GM23338 (cell line): ENCODE measurements around the gene UGT1A7. TPM values are rescaled to one million over a fixed set of nuclear protein-coding genes. Genes with fewer than 3 reads are reported as not detected.
A peak's percentile ranks its signal among the peaks of the same experiment; 100 is the strongest.

Experiments used
- ATAC-seq: fragments of 200-7000 bp; cut with Tn5 transposase; 3 replicates; pipeline ENCODE4 v1.9.1; 2020
- DNase-seq: peaks from one replicate; pipeline ENCODE4 v3.0.0-alpha.2; 2015; ENCODE audit warnings: low spot score
- H2AFZ ChIP-seq: fragments of 200-600 bp; sonication (generic); 2 replicates; pipeline ENCODE4 v1.8.0; 2016; ENCODE audit warnings: antibody characterized with exemption, mild to moderate bottlenecking, moderate library complexity
- H3F3A ChIP-seq: fragments of 200-600 bp; sonication (generic); replicated peaks from 2 replicates; pipeline ENCODE4 v1.8.0; 2017; ENCODE audit warnings: antibody characterized with exemption, mixed run types, low read depth
- H3K27ac ChIP-seq: fragments of 200-600 bp; sonication (generic); 2 replicates; pipeline ENCODE4 v1.6.1; 2016; ENCODE audit warnings: low read depth
- H3K27me3 ChIP-seq: fragments of 200-600 bp; sonication (generic); 2 replicates; pipeline ENCODE4 v1.8.0; 2016; ENCODE audit warnings: mild to moderate bottlenecking, mixed run types, moderate library complexity; ENCODE audit not compliant: insufficient read depth
- H3K36me3 ChIP-seq: fragments of 200-600 bp; sonication (generic); 2 replicates; pipeline ENCODE4 v1.8.0; 2016; ENCODE audit warnings: mild to moderate bottlenecking; ENCODE audit not compliant: insufficient read depth
- H3K4me1 ChIP-seq: fragments of 200-600 bp; sonication (generic); 2 replicates; pipeline ENCODE4 v1.8.0; 2016; ENCODE audit warnings: mild to moderate bottlenecking, moderate library complexity; ENCODE audit not compliant: insufficient read depth
- H3K4me2 ChIP-seq: fragments of 200-600 bp; sonication (generic); 2 replicates; pipeline ENCODE4 v1.7.1; 2017; ENCODE audit warnings: mixed run types
- H3K4me3 ChIP-seq: fragments of 200-600 bp; sonication (generic); 2 replicates; pipeline ENCODE4 v1.6.1; 2016; ENCODE audit warnings: mixed run types
- H3K79me2 ChIP-seq: fragments of 200-600 bp; sonication (generic); replicated peaks from 2 replicates; pipeline ENCODE4 v1.8.0; 2017; ENCODE audit warnings: mild to moderate bottlenecking; ENCODE audit not compliant: insufficient read depth
- H3K9me2 ChIP-seq: fragments of 200-600 bp; sonication (generic); 2 replicates; pipeline ENCODE4 v1.8.0; 2017; ENCODE audit not compliant: insufficient read depth
- H4K20me1 ChIP-seq: fragments of 200-600 bp; sonication (generic); replicated peaks from 2 replicates; pipeline ENCODE4 v1.8.0; 2017; ENCODE audit warnings: mild to moderate bottlenecking; ENCODE audit not compliant: insufficient read depth
- H3K27ac Mint-ChIP-seq: 2 replicates; pipeline ENCODE4 v1.8.0; 2020; ENCODE audit warnings: inconsistent platforms, mild to moderate bottlenecking, moderate library complexity, mixed read lengths
- H3K27me3 Mint-ChIP-seq: 3 replicates; pipeline ENCODE4 v1.8.0; 2022; ENCODE audit warnings: low read depth, mild to moderate bottlenecking, moderate library complexity, mixed read lengths, inconsistent platforms; ENCODE audit not compliant: insufficient read depth, poor library complexity
- H3K36me3 Mint-ChIP-seq: 3 replicates; pipeline ENCODE4 v1.8.0; 2021; ENCODE audit warnings: low read depth, mild to moderate bottlenecking, inconsistent platforms, moderate library complexity, mixed read lengths
- H3K4me1 Mint-ChIP-seq: 3 replicates; pipeline ENCODE4 v1.8.0; 2020; ENCODE audit warnings: mild to moderate bottlenecking, inconsistent platforms, mixed read lengths
- H3K4me3 Mint-ChIP-seq: 3 replicates; pipeline ENCODE4 v1.8.0; 2021; ENCODE audit warnings: moderate library complexity, mild to moderate bottlenecking, inconsistent platforms, mixed read lengths
- H3K9me3 Mint-ChIP-seq: 3 replicates; pipeline ENCODE4 v1.8.0; 2020; ENCODE audit warnings: moderate library complexity, mild to moderate bottlenecking, inconsistent platforms, mixed read lengths
- CREB1 ChIP-seq: fragments of 250-450 bp; sonication (Bioruptor Pico); IDR thresholded peaks from 2 replicates; pipeline ENCODE4 v1.5.0; 2020; ENCODE audit warnings: low read depth, mild to moderate bottlenecking, moderate library complexity
- EZH2 ChIP-seq: fragments of 200-600 bp; sonication (generic); IDR thresholded peaks from one replicate; pipeline ENCODE4 v1.8.0; 2017; ENCODE audit warnings: antibody characterized with exemption, mild to moderate bottlenecking, low read depth; ENCODE audit not compliant: unreplicated experiment
- EZH2phosphoT487 ChIP-seq: fragments of 200-600 bp; sonication (generic); IDR thresholded peaks from one replicate; pipeline ENCODE4 v1.8.1; 2018; ENCODE audit warnings: antibody characterized with exemption; ENCODE audit not compliant: unreplicated experiment
- POLR2AphosphoS5 ChIP-seq: IDR thresholded peaks from 2 replicates; pipeline ENCODE4 v1.6.1; 2016; ENCODE audit warnings: antibody characterized with exemption, low read depth
- STAT1 ChIP-seq: IDR thresholded peaks from one replicate; pipeline ENCODE4 v1.6.1; 2016; ENCODE audit warnings: antibody characterized with exemption; ENCODE audit not compliant: unreplicated experiment
- polyA plus RNA-seq: library from polyadenylated mRNA; unstranded; fragments of >200 nt; fragmentation: Nextera tagmentation; extraction: Ambion mirVana; gene quantifications from 2 replicates; pipeline ENCODE4 v1.2.1, GENCODE V29; 2016
- total RNA-seq: library from RNA; depleted of rRNA; stranded (reverse); fragments of >200 nt; shearing (Covaris generic); gene quantifications from 2 replicates; pipeline ENCODE4 v1.2.3, GENCODE V29; 2014
- TF ChIP-seq, protein P1 (sequence below): IDR thresholded peaks from one replicate; pipeline ENCODE4 v1.6.1; 2018; ENCODE audit warnings: antibody characterized with exemption; ENCODE audit not compliant: unreplicated experiment
- TF ChIP-seq, protein P2 (sequence below): IDR thresholded peaks from 2 replicates; pipeline ENCODE4 v1.6.1; 2016; ENCODE audit warnings: antibody characterized with exemption
- TF ChIP-seq, protein P3 (sequence below), 2 experiments: fragments of 200-600 bp in 1 of 2; sonication (generic) in 1 of 2; conservative IDR thresholded peaks; 2 replicates each; pipeline versions ENCODE4 v1.5.1 to v1.6.1; 2016 to 2017; ENCODE audit warnings: antibody characterized with exemption in 2 of 2, low read depth in 2 of 2, mild to moderate bottlenecking in 2 of 2, moderate library complexity in 1 of 2
- TF ChIP-seq, protein P4 (sequence below): fragments of 250-450 bp; sonication (Bioruptor Pico); IDR thresholded peaks from 2 replicates; pipeline ENCODE4 v1.5.0; 2020; ENCODE audit warnings: mild to moderate bottlenecking, moderate library complexity

UGT1A7 gene
- total and polyA plus RNA-seq, 2 experiments from 2014 or later: not detected

DNA sequence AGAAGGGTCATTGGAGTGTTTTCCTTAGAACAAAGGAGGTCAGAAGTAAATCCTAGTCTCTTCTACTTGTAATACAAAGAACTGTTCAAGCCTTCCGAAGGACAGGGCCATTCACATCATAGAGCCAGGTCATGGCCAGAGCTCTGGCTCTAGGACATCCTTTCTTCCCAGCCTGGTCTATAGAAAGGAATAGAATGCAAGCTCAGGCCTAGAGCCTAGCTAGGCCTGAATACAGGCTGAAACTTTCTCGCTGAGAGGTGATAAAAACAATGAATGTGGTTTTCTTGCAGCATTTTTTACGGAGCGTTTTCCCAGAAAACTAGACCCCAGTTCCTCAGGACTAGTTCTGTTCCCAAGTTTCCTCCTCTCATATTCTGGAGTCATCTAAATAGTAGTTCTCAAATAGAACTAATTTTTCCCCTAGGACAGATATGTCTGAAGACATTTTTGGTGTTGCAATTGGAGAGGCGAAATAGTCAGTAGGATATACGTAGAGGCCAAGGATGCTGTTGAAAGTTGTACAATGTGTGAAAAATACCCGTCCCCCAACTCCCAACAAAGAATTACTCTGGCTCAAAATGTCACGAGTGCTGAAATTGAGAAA is 17.8 kb downstream of the UGT1A7 start (continued):
- TF ChIP-seq, protein P1, sequence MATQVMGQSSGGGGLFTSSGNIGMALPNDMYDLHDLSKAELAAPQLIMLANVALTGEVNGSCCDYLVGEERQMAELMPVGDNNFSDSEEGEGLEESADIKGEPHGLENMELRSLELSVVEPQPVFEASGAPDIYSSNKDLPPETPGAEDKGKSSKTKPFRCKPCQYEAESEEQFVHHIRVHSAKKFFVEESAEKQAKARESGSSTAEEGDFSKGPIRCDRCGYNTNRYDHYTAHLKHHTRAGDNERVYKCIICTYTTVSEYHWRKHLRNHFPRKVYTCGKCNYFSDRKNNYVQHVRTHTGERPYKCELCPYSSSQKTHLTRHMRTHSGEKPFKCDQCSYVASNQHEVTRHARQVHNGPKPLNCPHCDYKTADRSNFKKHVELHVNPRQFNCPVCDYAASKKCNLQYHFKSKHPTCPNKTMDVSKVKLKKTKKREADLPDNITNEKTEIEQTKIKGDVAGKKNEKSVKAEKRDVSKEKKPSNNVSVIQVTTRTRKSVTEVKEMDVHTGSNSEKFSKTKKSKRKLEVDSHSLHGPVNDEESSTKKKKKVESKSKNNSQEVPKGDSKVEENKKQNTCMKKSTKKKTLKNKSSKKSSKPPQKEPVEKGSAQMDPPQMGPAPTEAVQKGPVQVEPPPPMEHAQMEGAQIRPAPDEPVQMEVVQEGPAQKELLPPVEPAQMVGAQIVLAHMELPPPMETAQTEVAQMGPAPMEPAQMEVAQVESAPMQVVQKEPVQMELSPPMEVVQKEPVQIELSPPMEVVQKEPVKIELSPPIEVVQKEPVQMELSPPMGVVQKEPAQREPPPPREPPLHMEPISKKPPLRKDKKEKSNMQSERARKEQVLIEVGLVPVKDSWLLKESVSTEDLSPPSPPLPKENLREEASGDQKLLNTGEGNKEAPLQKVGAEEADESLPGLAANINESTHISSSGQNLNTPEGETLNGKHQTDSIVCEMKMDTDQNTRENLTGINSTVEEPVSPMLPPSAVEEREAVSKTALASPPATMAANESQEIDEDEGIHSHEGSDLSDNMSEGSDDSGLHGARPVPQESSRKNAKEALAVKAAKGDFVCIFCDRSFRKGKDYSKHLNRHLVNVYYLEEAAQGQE: no peak
- TF ChIP-seq, protein P2, sequence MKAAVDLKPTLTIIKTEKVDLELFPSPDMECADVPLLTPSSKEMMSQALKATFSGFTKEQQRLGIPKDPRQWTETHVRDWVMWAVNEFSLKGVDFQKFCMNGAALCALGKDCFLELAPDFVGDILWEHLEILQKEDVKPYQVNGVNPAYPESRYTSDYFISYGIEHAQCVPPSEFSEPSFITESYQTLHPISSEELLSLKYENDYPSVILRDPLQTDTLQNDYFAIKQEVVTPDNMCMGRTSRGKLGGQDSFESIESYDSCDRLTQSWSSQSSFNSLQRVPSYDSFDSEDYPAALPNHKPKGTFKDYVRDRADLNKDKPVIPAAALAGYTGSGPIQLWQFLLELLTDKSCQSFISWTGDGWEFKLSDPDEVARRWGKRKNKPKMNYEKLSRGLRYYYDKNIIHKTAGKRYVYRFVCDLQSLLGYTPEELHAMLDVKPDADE: no peak
- TF ChIP-seq, protein P3, sequence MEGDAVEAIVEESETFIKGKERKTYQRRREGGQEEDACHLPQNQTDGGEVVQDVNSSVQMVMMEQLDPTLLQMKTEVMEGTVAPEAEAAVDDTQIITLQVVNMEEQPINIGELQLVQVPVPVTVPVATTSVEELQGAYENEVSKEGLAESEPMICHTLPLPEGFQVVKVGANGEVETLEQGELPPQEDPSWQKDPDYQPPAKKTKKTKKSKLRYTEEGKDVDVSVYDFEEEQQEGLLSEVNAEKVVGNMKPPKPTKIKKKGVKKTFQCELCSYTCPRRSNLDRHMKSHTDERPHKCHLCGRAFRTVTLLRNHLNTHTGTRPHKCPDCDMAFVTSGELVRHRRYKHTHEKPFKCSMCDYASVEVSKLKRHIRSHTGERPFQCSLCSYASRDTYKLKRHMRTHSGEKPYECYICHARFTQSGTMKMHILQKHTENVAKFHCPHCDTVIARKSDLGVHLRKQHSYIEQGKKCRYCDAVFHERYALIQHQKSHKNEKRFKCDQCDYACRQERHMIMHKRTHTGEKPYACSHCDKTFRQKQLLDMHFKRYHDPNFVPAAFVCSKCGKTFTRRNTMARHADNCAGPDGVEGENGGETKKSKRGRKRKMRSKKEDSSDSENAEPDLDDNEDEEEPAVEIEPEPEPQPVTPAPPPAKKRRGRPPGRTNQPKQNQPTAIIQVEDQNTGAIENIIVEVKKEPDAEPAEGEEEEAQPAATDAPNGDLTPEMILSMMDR (conservative IDR thresholded peaks at IDR 0.05; ENCODE audit: low read depth in 2 of 2): no peak
- TF ChIP-seq EZH2 (no peak), POLR2AphosphoS5 (no peak)

DNA sequence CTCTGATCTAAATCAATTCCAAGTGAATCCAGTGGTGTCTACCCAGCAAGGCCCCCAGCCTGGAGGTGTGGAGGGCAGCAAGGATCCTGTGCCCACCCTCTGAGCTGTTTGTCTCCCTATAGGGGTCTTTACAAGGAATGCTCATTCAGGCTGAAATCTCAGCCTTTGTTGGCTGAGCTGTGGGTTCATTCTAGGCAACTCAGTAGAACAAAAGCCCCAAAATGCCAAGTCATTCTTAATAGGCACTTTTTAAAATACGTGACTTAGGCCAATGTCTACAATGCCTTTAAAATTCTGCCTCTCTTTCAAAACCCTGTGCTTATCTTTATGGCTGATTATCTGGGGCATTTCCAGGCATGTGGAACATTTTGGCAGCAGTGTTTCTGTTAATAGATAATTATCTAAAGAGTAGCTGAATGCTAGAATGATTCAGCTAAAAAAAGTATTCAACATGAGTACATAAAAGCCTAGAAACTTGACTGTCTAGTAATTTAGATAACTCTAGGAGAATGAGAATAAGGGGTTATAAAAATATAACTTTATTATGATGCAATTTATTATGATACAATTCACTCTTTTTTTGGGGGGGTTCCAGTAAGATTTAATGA is 18.4 kb downstream of the UGT1A7 start:
- H3K4me1 Mint-ChIP-seq: peaks cover 5% of the 10 kb centered on the region; the same call in 2 of the 3 replicates
- Histone ChIP-seq H2AFZ (peak overlapping the region; percentile 81; the same call in 1 of the 2 replicates), H3K27ac (no peak overlapping the region), H3K36me3 (no peaks in the 10 kb centered on the region), H4K20me1 (no peaks in the 10 kb centered on the region), H3K27me3 (no peaks in the 10 kb centered on the region), H3K4me2 (no peak overlapping the region), H3F3A (no peaks in the 10 kb centered on the region), H3K4me3 (no peak overlapping the region), H3K4me1 (0 out of 2 replicates have a peak, but pooled peaks cover 5% of the 10 kb centered on the region), H3K9me2 (no peaks in the 10 kb centered on the region), H3K79me2 (no peaks in the 10 kb centered on the region)
- DNase-seq: peak; percentile 23
- no peak overlapping the region for H3K4me3 Mint-ChIP-seq
- H3K9me3 Mint-ChIP-seq: no peaks in the 10 kb centered on the region
- H3K27ac Mint-ChIP-seq: peak overlapping the region; percentile 93
- ATAC-seq: peak; percentile 83
- H3K36me3 Mint-ChIP-seq: no peaks in the 10 kb centered on the region
- H3K27me3 Mint-ChIP-seq: no peaks in the 10 kb centered on the region
- TF ChIP-seq EZH2 (no peak), CREB1 (CRISPR knock-in tag) (no peak), EZH2phosphoT487 (no peak), POLR2AphosphoS5 (no peak), STAT1 (no peak)
- TF ChIP-seq, protein P2: no peak
- TF ChIP-seq, protein P4, sequence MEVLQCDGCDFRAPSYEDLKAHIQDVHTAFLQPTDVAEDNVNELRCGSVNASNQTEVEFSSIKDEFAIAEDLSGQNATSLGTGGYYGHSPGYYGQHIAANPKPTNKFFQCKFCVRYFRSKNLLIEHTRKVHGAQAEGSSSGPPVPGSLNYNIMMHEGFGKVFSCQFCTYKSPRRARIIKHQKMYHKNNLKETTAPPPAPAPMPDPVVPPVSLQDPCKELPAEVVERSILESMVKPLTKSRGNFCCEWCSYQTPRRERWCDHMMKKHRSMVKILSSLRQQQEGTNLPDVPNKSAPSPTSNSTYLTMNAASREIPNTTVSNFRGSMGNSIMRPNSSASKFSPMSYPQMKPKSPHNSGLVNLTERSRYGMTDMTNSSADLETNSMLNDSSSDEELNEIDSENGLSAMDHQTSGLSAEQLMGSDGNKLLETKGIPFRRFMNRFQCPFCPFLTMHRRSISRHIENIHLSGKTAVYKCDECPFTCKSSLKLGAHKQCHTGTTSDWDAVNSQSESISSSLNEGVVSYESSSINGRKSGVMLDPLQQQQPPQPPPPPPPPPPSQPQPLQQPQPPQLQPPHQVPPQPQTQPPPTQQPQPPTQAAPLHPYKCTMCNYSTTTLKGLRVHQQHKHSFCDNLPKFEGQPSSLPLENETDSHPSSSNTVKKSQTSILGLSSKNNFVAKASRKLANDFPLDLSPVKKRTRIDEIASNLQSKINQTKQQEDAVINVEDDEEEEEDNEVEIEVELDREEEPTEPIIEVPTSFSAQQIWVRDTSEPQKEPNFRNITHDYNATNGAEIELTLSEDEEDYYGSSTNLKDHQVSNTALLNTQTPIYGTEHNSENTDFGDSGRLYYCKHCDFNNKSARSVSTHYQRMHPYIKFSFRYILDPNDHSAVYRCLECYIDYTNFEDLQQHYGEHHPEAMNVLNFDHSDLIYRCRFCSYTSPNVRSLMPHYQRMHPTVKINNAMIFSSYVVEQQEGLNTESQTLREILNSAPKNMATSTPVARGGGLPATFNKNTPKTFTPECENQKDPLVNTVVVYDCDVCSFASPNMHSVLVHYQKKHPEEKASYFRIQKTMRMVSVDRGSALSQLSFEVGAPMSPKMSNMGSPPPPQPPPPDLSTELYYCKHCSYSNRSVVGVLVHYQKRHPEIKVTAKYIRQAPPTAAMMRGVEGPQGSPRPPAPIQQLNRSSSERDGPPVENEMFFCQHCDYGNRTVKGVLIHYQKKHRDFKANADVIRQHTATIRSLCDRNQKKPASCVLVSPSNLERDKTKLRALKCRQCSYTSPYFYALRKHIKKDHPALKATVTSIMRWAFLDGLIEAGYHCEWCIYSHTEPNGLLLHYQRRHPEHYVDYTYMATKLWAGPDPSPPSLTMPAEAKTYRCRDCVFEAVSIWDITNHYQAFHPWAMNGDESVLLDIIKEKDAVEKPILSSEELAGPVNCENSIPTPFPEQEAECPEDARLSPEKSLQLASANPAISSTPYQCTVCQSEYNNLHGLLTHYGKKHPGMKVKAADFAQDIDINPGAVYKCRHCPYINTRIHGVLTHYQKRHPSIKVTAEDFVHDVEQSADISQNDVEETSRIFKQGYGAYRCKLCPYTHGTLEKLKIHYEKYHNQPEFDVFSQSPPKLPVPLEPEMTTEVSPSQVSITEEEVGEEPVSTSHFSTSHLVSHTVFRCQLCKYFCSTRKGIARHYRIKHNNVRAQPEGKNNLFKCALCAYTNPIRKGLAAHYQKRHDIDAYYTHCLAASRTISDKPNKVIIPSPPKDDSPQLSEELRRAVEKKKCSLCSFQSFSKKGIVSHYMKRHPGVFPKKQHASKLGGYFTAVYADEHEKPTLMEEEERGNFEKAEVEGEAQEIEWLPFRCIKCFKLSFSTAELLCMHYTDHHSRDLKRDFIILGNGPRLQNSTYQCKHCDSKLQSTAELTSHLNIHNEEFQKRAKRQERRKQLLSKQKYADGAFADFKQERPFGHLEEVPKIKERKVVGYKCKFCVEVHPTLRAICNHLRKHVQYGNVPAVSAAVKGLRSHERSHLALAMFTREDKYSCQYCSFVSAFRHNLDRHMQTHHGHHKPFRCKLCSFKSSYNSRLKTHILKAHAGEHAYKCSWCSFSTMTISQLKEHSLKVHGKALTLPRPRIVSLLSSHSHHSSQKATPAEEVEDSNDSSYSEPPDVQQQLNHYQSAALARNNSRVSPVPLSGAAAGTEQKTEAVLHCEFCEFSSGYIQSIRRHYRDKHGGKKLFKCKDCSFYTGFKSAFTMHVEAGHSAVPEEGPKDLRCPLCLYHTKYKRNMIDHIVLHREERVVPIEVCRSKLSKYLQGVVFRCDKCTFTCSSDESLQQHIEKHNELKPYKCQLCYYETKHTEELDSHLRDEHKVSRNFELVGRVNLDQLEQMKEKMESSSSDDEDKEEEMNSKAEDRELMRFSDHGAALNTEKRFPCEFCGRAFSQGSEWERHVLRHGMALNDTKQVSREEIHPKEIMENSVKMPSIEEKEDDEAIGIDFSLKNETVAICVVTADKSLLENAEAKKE (CRISPR knock-in tag): no peak
